ENCODE data around the gene GARNL3. TPM values are rescaled to one million over a fixed set of nuclear protein-coding genes. Genes with fewer than 3 reads are reported as not detected.

GARNL3 gene
- total and polyA plus RNA-seq, 2 experiments from 2014 or later, result 8.7 to 21.9 TPM

DNA sequence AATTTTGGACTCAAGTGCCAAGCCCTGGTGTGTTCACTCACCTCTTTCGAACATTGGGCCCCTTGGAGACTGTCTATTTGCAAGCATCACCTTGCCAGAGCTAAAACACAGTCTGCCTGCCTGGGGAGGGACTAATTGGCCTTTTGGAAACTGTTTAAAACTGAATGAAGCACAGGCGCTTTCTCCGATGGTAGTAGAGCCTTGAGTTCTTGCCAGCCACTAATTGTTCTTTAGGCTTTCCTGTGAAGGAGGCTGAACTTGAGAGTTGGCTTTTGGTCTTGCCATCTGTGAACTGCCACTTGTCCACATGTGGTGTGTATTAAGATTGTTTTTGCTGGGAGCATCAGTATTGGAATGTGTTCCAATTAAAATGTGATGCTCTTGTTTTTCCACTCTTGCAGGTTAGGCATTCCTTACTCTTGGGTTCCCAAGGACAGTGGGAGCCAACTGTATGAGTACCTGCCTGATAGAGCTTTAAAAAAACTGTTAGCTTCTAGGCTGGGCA, 26.0 kb downstream of the GARNL3 start:
- H2AFZ ChIP-seq, result no peak overlapping the region
- ATAC-seq (no peak), DNase-seq (ENCODE audit: low spot score) (no peak)
- H3K4me3 Mint-ChIP-seq, result no peak overlapping the region
- H3K27me3 Mint-ChIP-seq (ENCODE audit: insufficient read depth, low read depth, poor library complexity), result peaks cover 6% of the 10 kb centered on the region
- H3K4me3 ChIP-seq, result no peak overlapping the region
- no peaks in the 10 kb centered on the region for H3K27me3 ChIP-seq (ENCODE audit: insufficient read depth)
- H3K4me1 ChIP-seq (ENCODE audit: insufficient read depth), result no peaks in the 10 kb centered on the region
- no peaks in the 10 kb centered on the region for H3K79me2 ChIP-seq (replicated peaks; ENCODE audit: insufficient read depth)
- no peak overlapping the region for H3K27ac Mint-ChIP-seq
- H3F3A ChIP-seq (replicated peaks; ENCODE audit: low read depth), result no peaks in the 10 kb centered on the region
- no peaks in the 10 kb centered on the region for H3K9me2 ChIP-seq (ENCODE audit: insufficient read depth)
- no peak overlapping the region for H3K27ac ChIP-seq (ENCODE audit: low read depth)
- H3K36me3 Mint-ChIP-seq (ENCODE audit: low read depth), result no peaks in the 10 kb centered on the region
- TF ChIP-seq NANOG (IDR thresholded peaks at IDR 0.05; ENCODE audit: borderline replicate concordance) (no peak), JUNB (IDR thresholded peaks at IDR 0.05; ENCODE audit: unreplicated experiment) (no peak), EZH2 (IDR thresholded peaks at IDR 0.05; ENCODE audit: low read depth, unreplicated experiment) (no peak), CREB1 (CRISPR knock-in tag; IDR thresholded peaks at IDR 0.05; ENCODE audit: low read depth) (no peak), ZNF331 (CRISPR knock-in tag; IDR thresholded peaks at IDR 0.05; ENCODE audit: low read depth) (no peak), POLR2AphosphoS5 (IDR thresholded peaks at IDR 0.05; ENCODE audit: low read depth) (no peak)
- TF ChIP-seq, protein P1, sequence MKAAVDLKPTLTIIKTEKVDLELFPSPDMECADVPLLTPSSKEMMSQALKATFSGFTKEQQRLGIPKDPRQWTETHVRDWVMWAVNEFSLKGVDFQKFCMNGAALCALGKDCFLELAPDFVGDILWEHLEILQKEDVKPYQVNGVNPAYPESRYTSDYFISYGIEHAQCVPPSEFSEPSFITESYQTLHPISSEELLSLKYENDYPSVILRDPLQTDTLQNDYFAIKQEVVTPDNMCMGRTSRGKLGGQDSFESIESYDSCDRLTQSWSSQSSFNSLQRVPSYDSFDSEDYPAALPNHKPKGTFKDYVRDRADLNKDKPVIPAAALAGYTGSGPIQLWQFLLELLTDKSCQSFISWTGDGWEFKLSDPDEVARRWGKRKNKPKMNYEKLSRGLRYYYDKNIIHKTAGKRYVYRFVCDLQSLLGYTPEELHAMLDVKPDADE (IDR thresholded peaks at IDR 0.05), result no peak
- TF ChIP-seq, protein P2, sequence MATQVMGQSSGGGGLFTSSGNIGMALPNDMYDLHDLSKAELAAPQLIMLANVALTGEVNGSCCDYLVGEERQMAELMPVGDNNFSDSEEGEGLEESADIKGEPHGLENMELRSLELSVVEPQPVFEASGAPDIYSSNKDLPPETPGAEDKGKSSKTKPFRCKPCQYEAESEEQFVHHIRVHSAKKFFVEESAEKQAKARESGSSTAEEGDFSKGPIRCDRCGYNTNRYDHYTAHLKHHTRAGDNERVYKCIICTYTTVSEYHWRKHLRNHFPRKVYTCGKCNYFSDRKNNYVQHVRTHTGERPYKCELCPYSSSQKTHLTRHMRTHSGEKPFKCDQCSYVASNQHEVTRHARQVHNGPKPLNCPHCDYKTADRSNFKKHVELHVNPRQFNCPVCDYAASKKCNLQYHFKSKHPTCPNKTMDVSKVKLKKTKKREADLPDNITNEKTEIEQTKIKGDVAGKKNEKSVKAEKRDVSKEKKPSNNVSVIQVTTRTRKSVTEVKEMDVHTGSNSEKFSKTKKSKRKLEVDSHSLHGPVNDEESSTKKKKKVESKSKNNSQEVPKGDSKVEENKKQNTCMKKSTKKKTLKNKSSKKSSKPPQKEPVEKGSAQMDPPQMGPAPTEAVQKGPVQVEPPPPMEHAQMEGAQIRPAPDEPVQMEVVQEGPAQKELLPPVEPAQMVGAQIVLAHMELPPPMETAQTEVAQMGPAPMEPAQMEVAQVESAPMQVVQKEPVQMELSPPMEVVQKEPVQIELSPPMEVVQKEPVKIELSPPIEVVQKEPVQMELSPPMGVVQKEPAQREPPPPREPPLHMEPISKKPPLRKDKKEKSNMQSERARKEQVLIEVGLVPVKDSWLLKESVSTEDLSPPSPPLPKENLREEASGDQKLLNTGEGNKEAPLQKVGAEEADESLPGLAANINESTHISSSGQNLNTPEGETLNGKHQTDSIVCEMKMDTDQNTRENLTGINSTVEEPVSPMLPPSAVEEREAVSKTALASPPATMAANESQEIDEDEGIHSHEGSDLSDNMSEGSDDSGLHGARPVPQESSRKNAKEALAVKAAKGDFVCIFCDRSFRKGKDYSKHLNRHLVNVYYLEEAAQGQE (IDR thresholded peaks at IDR 0.05; ENCODE audit: unreplicated experiment), result no peak
- TF ChIP-seq, protein P3, sequence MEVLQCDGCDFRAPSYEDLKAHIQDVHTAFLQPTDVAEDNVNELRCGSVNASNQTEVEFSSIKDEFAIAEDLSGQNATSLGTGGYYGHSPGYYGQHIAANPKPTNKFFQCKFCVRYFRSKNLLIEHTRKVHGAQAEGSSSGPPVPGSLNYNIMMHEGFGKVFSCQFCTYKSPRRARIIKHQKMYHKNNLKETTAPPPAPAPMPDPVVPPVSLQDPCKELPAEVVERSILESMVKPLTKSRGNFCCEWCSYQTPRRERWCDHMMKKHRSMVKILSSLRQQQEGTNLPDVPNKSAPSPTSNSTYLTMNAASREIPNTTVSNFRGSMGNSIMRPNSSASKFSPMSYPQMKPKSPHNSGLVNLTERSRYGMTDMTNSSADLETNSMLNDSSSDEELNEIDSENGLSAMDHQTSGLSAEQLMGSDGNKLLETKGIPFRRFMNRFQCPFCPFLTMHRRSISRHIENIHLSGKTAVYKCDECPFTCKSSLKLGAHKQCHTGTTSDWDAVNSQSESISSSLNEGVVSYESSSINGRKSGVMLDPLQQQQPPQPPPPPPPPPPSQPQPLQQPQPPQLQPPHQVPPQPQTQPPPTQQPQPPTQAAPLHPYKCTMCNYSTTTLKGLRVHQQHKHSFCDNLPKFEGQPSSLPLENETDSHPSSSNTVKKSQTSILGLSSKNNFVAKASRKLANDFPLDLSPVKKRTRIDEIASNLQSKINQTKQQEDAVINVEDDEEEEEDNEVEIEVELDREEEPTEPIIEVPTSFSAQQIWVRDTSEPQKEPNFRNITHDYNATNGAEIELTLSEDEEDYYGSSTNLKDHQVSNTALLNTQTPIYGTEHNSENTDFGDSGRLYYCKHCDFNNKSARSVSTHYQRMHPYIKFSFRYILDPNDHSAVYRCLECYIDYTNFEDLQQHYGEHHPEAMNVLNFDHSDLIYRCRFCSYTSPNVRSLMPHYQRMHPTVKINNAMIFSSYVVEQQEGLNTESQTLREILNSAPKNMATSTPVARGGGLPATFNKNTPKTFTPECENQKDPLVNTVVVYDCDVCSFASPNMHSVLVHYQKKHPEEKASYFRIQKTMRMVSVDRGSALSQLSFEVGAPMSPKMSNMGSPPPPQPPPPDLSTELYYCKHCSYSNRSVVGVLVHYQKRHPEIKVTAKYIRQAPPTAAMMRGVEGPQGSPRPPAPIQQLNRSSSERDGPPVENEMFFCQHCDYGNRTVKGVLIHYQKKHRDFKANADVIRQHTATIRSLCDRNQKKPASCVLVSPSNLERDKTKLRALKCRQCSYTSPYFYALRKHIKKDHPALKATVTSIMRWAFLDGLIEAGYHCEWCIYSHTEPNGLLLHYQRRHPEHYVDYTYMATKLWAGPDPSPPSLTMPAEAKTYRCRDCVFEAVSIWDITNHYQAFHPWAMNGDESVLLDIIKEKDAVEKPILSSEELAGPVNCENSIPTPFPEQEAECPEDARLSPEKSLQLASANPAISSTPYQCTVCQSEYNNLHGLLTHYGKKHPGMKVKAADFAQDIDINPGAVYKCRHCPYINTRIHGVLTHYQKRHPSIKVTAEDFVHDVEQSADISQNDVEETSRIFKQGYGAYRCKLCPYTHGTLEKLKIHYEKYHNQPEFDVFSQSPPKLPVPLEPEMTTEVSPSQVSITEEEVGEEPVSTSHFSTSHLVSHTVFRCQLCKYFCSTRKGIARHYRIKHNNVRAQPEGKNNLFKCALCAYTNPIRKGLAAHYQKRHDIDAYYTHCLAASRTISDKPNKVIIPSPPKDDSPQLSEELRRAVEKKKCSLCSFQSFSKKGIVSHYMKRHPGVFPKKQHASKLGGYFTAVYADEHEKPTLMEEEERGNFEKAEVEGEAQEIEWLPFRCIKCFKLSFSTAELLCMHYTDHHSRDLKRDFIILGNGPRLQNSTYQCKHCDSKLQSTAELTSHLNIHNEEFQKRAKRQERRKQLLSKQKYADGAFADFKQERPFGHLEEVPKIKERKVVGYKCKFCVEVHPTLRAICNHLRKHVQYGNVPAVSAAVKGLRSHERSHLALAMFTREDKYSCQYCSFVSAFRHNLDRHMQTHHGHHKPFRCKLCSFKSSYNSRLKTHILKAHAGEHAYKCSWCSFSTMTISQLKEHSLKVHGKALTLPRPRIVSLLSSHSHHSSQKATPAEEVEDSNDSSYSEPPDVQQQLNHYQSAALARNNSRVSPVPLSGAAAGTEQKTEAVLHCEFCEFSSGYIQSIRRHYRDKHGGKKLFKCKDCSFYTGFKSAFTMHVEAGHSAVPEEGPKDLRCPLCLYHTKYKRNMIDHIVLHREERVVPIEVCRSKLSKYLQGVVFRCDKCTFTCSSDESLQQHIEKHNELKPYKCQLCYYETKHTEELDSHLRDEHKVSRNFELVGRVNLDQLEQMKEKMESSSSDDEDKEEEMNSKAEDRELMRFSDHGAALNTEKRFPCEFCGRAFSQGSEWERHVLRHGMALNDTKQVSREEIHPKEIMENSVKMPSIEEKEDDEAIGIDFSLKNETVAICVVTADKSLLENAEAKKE (CRISPR knock-in tag; IDR thresholded peaks at IDR 0.05), result no peak
- no peaks in the 10 kb centered on the region for H3K9me3 Mint-ChIP-seq
- no peaks in the 10 kb centered on the region for H3K36me3 ChIP-seq (ENCODE audit: insufficient read depth)
- peaks cover 5% of the 10 kb centered on the region; the same call in 1 of the 3 replicates for H3K4me1 Mint-ChIP-seq
- H3K4me2 ChIP-seq, result no peak overlapping the region
- H4K20me1 ChIP-seq (replicated peaks; ENCODE audit: insufficient read depth), result no peaks in the 10 kb centered on the region; the same call in 1 of the 2 replicates
